HuH-7 (cell line): ENCODE results near the gene UBE2H.
"Not testable (repeated sequence)": the region's sequence is repeated elsewhere in the genome, so short reads cannot be mapped to it uniquely, and the experiment has no call there.

ENCODE experiments used
- DNase-seq: peaks from one replicate; pipeline ENCODE4 v3.0.0; 2011; ENCODE audit warnings: low spot score

The UBE2H gene

DNA sequence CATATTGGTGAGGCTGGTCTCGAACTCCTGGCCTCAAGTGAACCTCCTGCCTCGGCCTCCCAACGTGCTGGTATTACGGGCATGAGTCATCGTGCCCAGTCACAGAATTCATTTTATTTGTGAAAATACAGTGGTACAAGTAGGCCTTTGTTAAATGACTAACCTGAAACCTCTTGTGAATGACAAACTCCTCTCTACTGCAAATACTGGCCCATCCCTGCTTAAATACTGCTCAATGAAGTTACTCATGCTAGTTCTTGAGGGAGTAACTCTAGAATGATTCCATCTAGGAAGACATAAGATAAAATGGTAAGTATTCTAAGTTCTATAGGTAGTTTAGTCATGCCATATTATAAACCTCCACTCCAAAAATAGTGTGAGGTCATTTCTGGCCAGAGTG lies 80.7 kb downstream of the UBE2H start:
- DNase-seq, result no peak

DNA sequence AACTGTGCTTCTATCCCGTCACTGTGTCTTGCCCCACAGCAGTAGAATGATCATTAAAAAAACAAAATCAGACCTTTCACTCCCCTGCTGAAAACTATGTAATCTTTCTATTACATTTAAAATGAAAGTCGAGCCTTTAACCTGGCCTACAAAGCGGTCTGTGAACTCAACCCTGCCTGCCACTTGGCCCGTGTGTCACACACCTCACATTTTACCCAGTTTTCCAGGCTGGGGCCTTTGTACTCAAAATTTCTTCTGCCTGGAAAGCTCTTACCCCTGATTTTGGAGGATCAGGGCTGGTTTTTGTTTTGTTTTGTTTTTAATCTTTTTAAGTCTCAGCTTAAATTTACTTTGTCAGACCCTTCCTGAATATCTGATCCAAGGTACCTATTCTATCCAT lies 82.1 kb downstream of the UBE2H start:
- DNase-seq, result no peak

DNA sequence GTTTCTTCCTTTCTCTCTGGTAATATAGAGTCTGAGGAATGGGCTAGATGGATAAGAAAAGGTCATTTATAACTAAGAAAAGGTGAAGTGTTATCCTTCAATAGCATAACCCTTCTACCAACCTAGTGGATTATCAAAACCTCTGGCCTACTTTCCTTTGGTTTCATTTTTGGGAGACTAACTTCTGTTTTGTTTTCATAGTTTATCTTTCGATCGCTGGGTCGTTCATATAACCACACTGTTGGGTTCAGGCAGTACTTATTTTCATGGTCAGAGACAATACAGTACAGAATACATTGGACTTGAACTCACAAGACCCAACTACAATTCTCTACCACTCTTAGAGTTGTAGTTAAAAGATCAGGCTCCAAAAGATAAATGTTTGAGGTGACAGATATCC lies 86.5 kb downstream of the UBE2H start:
- no peak for DNase-seq

DNA sequence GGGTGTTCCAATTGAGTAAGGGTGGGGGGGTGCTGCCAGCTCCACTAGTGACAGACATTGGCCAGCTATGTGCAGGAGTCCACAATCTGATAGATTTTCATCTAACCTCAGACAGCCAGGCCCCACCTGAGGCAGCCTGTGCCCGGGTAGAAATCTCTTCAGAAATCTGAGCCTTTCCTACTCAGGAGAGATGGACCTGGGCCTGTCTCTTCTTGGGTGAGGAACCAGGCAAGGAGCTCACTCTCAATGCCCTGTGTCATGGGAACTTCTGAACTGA lies 86.9 kb downstream of the UBE2H start:
- no peak for DNase-seq

DNA sequence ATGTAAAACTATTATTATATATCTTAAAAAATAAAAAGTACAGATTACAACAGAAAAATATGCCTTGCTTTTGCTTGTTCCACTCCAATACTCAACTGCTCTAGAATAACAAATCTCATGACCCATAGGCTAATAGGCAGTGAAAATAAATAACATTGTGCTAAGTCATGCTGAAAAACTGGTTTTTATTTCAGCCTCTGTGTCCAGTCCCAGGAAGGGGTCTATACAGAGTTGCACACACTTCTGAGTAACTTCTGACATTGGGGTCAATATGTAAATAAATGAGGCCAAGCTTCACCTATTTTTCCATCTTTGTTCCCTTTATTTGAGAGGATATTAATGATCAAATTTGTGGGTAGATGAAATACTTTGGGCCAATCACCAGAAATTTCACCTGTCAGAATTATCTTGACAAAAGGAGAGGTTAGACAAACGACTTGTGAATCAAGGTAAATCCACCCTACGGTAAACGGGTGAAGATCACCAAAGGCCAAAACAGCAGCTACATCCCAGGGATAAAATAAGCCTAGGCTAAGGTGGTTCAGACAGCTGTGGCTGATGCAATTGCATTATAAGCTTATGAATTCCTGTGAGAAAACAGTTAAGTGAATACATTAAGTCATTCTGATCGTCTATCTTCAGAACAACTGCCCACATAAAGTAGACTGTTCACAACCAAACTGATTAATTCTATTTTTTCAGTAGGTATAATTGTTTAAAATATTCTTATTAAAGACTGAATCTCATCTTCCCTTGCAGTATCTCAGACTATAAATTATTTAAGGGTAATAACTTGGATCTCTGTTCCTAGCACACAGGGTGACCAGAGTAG lies 87.5 kb downstream of the UBE2H start:
- no peak for DNase-seq

DNA sequence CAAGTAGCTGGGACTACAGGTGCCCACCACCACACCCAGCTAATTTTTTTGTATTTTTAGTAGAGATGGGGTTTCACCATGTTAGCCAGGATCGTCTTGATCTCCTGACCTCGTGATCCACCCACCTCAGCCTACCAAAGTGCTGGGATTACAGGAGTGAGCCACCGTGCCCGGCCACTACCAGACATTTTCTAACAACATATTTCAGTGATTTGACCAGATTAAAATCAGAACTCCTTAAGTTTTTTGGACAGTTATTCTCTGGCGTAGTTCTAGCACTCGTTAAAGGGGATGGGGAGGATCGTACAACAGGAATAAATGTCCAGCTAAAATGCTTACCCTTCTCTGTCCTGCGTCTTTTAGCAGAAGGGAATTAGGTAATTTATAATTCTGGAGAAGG lies 88.1 kb downstream of the UBE2H start:
- DNase-seq, result not testable (repeated sequence)

DNA sequence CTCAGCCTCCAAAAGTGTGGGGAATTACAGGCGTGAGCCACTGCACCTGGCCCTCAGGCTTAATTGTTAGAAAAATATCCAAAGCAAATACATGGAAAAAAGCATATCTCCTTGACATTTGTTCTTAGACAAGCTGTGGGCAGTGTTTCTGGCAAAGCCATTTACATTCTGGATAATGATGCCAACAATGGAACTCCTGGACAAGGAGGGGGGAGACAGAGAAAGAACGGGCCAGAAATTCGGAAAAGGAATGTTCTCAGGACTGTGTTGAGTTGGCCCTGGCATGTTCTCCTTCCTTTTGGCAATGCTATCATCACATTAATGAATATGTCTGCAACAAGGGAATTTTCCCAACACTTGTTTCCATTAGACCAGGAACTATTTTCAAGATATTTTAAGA lies 88.7 kb downstream of the UBE2H start:
- no peak for DNase-seq

DNA sequence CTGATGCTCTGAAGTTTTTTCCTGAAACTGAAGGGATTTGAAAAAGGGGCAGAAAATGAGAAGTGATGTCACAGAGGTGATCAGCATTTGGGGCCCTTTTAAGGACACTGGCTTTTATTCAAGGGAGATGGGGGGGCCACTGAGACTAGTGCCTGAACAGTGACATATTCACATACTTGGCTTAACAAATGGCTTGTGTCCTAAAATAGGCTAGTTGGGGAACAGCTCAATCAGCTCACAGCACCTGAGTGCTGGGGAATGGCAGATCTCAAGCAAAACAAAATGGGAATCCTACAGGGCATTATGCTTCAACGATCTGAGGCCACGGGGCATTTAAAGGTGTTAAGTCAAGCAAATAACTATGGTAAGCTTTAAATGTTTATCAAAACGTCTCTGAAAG lies 90.1 kb downstream of the UBE2H start:
- no peak for DNase-seq

DNA sequence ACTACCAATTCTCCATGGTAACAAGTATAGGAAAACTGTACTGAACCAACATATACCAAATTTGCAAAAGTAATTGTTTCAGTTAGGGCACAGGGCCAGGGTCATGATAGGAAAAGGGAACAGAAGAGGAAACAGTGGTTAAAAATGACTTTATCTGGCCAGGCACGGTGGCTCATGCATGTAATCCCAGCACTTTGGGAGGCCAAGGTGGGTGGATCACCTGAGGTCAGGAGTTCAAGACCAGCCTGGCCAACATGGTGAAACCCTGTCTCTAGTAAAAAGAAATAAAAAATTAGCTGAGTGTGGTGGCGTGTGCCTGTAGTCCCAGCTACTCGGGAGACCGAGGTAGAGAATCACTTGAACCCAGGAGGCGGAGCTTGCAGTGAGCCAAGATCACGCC lies 92.0 kb downstream of the UBE2H start:
- not testable (repeated sequence) for DNase-seq

DNA sequence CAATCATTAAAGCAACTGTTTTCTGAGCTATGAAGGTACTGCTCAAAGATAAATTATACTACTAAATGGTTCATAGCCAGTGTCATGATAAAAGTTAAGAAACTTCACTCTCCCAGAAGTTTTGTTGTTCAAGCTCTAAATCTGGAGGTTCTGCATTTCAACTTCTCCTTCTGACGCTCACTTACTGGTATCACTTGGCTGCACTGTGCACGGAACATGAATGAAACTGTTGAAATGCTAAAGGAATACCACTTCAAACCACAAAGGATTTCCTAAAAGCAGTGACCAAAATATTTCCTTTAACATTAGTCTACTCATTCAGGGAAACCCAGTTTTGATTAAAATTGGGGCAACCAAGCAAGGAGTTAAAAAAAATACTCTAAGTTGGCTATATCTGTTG lies 93.6 kb downstream of the UBE2H start:
- no peak for DNase-seq

DNA sequence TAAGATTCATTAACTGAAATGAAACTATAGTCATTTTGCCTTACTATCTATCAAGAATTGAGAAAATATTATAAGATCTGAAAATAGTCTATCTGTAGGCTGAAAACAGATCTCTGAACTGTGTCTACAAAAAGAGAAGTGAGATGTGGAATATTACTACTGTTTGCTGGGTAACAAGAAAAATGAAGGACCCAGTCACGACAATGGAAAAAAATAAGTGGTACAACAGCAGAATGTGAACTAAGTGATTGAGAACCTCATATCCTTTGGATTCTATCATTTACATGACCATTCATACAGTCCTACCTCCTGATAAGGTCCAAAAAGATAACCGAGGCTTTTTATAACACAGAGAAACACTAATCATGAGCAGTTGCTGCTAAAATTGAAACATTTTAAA lies 94.3 kb downstream of the UBE2H start:
- DNase-seq, result no peak

DNA sequence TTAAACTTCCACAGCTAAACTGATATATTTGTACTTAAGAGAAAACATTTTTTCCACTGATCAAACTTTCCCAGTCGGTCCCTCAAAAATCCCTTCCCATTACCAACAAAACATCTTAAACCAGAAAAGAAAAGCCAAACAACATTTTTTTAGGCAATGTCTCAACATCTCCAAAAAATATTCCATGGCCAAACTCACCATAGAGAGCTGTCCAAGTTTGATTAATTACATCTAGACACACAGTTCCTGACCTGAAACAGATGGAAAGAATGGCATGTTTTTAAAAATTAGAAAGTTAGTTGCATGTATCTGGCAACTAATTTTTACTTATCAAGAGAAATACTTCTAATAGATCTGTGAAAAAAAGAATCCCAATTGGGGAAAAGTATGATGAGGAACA lies 95.4 kb downstream of the UBE2H start:
- no peak for DNase-seq

DNA sequence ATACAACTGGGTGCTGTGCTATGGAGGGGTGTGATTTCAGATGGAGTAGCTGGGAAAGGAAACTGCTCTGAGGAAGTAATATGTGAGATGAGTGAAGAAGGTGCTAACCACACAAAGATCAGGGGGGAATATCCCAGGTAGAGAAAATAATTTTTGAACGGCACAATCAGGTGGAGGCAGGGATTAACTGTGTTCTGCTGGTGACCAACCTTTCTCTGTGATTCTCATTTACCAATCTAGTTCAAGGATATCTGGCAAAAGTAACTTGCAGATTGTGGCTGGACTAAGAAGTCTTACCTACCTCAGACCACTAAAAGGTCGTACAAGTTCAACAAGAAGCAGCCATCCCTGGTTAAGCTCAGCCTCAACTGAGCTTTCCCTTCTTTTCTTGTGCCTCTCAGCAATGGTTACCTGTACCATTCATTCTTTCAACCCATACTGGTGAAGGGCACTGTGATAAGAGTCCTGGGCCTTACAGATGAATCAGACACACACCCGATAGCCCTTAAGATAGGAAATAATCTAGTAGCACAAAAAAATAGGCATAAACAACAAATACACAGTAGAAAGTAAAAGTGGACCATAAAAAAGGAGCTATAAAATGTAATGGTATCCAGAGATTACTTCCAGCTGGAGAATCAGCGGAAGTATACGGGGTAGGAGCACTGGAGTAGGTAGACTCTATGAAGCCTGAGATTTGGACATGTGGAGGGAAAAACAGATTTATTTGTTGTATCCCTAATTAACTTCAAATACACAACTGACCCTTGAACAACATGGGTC lies 96.6 kb downstream of the UBE2H start:
- no peak for DNase-seq

DNA sequence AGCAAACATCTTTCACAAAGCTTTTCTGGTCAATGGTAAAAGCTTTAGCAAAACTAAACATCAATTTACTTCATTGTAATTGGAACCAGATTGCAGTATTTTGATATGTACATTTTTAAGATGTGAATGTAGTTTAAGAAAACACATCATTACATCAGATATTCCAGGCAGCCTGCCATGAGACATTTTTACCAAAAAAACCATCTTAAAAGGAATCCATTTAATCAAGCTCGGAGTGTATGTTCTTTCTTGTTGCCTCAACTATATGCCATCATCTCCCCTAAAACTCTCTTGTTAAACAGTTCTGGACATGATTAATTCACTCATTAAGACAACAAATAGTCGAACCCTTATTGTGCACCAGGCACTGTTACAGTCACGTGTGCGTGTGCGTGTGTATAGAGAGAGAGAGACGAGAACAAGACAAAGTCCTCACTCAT lies 97.5 kb downstream of the UBE2H start:
- DNase-seq, result no peak

DNA sequence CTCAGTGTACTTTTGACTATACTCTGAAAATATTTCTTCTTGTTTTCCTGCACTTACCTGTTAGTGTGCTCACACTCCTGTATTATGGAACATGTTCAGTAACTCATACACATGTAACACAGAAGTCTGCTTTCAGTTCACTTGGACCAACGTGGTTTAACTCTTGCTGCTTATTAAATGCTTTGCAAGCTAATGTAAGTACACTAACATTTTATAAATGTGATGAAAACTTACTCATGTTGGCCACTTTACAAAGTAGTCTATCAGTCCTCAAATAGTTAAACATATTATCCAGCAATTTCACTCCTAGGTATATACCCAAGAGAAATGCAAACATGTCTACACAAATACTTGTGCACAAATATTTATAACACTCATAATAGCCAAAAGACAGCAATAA lies 98.4 kb downstream of the UBE2H start:
- no peak for DNase-seq

DNA sequence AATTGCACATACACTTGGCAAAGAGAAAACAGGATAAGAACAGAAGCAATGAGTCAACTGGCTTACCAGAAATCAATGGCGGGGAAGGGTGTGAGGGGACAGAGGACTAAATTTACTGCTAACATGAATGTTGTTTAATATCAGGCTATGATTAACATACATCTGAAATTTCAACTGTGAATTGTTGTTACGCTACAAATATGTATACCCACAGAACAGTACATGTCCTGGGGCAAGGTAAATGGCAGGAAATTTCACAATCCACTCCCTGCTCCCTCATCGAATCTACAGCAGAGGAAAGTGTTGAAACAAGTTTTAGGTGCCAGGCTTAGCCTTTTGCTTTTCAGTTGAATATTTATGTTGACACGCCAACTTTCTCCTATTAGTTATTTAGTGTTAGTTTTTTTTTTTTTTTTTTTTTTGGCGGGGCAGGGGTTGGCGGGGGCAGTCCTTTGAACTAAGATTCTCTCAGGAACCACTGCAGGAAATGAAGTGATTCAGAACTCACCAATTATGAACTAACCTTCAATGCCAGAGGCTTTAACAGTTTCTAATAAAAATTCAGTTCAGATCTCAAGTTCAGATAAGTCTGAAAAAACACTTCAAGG lies 99.0 kb downstream of the UBE2H start:
- no peak for DNase-seq

DNA sequence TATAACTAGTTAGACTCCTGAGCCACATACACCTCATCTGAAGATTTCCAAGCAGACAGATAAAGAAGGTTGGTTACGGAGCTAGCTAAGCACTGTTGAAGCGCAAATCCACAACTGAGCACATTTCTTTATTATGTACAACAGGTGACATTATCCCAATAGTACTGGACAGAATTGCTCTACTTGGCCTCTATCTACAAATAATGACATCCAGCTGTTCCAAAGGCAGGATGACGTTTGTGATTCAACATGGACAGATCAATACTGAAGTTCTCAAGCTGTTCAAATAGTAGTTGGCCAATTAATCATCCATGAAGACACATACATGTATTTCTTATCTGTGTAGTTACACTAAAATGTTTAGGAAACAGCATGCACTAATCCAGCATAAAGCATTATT lies 101.0 kb downstream of the UBE2H start:
- DNase-seq, result no peak

DNA sequence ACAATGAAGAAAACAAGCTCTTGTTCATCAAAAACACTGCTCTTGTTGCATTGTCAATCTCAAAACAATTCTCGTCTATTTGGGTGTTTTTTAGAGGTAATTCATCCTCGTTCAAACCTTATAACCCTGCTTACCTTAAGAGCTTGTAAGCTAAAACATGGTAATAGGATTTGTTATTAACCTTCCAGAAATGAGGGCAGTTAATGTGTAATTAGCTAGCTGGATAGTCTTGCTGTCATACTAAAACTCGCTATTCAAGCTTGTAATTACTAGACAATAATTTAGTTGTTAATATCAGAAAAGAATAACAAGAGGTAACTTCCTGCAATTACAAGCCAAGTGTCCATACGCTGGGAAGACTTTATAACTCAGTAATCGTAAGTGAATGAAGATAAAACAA lies 101.6 kb downstream of the UBE2H start:
- no peak for DNase-seq

DNA sequence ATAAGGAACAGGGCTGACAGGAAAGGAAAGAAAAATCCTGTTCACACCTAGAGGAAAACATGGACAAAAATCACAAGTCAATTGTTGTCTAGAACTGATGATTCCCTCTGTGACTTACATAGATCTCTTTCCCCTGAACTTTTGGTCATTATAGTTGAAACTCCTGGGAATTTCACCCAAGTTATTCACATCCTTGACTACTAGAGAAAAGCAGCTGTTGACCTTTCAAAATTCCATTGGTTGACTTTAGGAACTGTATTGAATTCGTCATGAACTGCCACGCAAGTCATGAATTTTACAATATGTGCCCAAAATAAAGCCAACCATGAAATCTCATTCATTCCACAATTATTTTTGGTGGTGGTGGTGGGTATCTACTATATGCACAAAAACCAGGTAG lies 104.3 kb downstream of the UBE2H start:
- no peak for DNase-seq

DNA sequence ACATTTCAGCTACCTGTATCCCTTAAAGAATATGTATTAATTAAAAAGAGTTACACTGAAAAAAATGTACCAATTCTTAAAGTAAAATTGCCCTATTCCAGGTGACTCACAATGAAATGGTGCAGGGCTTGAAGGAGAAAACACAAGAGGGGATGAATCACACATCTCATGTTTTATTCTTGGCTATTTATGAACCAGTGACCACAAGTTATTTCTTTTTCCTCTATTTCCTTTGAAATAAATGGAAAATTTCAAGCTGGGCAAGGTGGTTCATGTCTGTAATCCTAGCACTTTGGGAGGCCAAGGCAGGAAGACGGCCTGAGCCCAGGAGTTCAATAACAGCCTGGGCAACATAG lies 106.8 kb downstream of the UBE2H start:
- DNase-seq, result no peak

DNA sequence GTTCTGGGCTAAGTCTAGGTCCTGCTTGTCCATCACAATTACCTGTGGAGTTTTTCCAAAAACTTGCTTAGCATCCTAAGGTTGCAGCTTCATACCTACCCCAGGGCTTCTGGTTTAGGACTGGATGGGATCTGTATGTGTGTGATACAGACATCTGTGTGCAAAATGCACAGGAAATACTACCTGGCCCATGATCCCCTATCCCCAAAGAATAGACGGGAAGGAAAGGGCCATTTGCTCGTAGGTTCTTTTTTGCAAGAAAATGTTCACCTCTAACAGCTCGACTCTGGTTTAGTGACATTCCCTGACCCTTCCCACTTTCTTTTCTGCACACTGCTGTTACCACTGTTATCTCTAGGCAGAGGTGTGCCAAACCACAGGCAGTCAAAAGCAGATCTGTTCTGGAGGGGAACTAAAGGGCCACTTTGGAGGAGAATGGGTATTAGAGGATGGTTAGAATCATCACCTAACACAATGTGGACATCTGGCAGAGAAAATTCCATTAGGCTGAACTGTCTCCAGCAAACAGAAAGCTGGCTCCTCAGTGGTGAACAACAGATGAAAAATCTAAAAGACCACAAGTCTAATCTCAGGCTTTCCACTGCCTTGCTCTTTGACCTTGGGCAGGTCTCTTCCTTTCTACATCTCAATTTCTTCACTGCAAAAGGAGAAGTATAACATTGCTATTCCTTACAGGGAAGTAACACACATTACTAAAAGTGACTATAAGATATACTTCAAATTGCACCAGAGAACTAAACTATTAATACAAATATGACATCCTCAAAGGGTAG lies 107.4 kb downstream of the UBE2H start:
- DNase-seq, result no peak

DNA sequence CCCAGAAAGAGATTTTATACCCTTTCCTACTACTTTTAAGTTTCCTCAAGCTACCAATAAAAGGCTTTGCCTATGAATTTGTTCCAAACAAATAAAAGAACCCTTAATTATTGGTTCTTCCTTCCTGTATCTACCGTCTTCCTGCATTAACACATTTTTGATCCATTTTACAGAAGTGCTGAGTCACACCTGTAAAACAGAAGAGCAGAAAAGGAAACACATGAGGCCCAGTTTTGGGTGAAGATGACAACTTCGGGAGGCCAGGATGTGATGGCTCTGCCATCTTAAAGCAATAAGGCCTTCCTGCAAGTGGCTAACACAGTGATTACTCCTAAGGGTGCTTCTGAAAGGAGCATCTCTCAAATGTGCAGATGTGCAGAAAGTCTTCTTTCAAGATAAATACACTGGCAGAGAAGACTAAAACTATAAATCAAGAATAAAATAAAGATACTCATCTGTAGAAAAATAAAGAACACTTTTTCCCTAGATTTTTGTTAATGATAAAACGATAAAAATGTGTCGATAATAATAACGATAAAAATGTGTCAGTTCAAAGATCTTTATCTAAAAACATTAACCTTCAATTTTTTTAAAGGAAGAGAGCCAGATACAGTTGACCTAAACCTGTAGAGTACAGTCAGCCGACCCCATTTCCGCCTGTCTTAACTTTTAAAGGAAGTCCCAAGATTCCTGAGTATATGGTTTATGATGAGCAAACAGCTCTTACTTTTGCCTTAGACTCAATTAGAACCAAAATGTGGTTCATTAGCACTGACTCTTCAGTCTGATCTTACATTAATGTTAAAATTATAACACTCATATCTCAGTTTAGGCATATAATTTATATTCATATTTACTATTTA lies 108.6 kb downstream of the UBE2H start:
- DNase-seq, result no peak
